NCI-H345 treated with DMSO at 0.1 percent for 48 hours (cell line): ENCODE results near the gene CHCHD4.
"Not testable (repeated sequence)": the region's sequence is repeated elsewhere in the genome, so short reads cannot be mapped to it uniquely, and the experiment has no call there.

Source experiments
- DNase-seq: peaks from one replicate; lab custom pipeline; 2025; ENCODE audit not compliant: unreplicated experiment; lab: John Stamatoyannopoulos, UW

Gene CHCHD4

DNA sequence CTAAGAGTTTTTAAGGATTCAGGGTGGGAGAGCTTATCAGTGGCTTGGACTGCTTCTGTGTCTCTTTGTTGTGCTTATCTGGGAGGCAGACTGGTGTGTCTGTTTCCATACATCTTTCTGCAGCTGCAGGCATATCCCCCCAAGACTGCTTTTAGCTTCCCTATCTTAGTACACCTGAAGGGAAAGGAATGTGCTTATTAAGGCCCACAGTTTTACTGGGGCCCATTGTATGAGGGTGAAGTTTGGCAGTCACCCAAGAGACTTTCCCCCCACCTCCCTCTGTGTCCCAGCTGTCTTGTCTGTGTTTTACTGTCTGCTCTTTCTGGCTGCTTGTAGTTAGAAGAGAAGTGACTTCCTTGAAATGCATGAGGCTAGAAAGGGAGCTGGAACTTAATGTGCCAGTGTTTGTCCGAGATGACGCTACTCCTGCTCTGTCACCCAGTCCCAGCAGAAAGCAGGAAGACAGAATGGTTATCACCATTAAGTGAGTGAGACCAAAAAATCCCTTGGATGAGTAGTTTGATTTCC is 3.7 kb downstream of the CHCHD4 start:
- DNase-seq, result not testable (repeated sequence)

GRCh38 chr3:14120111-14120920 is 4.4 kb downstream of the CHCHD4 start:
- no peak for DNase-seq

DNA sequence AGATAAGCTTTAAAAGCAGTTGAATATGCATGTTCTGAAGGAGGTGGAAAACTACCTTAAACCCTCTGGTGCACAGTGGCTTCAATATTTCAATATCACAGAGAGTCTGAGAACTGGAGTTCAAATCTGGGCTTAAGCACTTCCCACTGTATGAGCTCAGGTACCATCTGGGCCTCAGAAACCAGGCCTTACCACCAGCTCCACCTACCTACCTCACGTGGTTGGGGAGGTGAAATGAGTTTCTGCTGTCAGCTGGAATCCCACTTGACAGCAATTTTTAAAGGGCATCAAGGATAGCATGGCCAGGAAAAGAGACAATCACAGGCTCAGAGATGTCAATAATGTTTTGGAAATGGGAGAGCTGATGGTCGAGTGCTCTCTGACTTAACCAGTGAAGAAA is 5.0 kb downstream of the CHCHD4 start:
- DNase-seq, result no peak

DNA sequence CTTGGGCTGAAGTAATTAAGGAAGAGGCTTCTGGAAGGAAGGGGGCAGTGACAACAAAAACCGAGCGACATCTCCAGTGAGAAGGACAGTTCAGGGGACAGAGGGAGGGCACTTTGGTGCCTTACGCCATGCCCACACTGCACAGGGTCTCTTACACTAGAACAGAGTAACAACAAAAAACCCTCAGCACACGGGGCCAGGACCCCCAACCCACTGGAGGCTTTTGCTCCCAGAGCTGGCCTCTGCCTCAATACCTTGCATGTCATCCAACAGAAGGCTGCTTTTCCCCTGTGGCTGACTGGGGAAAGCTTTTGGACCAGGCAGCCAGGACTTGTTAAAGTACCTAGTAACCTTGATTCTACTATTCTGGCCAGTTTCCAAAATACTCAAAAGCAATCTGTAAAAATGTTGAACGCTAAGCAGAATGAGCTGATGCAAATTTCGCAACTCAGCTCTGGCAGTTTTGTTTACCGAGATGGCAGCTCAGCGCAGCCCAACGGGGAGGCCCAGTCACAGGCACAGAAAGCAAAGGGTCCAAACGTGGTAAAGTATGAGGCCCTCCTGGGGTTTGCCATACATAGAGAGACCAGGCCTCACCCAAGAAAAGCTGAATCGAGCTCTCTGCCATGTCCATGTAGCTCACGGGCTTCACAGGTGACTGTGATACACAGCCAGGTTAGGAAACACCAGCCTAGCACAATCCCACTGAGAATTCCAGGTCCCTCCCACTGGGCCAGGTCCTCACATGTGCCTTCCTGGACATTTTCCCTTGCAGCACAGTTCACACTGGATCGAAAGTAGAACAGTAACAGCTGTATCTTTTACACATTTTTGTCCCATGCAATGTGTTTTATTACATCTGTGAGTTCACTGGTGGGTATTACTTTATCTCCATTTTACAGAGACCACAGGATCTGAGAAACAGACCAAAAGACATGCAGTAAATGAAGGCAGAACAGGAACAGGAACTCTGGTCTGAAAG is 6.0 kb downstream of the CHCHD4 start:
- DNase-seq, result no peak

GRCh38 chr3:14117468-14118399 is 6.9 kb downstream of the CHCHD4 start:
- no peak for DNase-seq

DNA sequence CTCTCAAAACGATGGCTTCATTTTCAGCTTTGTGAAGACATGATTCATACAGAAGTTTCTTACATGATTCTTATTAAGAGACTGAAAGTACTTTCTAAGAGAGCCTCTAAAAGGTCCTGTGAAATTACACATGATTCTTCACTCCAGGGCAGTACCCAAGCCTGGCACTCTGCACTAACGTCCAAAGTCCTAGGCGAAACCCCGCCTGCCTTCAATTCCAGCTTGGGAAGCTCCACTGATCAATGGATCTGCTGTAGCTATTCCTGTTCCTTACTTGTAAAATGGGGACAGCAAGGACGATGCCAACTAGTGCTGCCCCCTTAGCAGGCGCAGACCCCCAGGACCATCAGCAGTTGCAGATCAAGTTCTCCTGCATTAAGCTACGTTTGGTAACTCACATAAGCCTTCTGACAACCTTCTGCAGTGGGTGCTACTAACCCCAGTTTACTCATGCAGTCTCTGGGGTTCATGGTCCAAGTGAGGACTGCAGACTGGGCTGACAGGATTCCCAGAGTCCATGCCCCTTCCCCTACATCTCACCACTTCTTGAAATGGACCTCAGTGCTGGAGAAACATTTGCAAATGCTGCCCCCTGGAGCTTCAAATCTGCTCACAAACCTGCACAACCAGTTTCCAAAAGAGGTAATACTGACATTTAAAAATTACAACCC is 10.6 kb downstream of the CHCHD4 start:
- DNase-seq, result no peak

DNA sequence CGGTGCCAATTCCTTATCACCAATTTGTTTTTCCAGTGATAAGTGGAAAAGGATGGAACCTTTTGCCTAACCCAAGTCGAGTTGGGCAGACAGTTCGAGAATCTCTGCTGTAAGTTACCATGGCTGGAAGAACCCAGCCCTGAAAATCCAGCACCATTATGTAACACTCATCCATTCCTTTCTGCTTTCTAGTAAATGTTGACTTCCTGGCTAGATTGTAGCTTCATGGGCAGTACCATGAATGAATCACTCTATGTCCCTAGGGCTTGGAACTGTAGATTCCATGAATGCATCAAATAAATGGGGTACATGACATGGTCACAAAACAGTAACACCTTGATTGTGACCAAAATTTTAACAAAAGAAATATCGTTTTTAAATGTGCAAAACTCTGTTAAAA is 14.0 kb downstream of the CHCHD4 start:
- DNase-seq, result no peak

DNA sequence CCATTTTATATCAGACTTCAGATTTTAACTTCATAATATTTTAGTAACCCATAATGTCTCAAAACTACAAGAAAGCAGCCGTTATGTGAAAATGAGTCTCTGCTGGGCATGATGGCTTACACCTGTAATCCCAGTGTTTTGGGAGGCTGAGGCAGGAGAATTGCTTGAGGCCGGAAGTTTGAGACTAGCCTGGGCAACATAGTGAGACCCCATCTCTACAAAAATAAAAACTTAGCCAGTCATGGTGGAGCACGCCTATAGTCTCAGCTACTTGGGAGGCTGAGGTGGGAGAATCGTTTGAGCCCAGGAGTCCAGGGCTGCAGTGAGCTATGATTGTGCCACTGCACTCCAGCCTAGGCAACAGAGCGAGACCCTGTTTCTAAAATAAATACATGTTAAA is 14.8 kb downstream of the CHCHD4 start:
- not testable (repeated sequence) for DNase-seq

GRCh38 chr3:14097616-14098391 is 26.9 kb downstream of the CHCHD4 start:
- DNase-seq, result no peak

- no peak for DNase-seq
These were observed 27.9 kb downstream of the CHCHD4 start for GRCh38 chr3:14096742-14097141.

- no peak for DNase-seq
These were observed 30.8 kb downstream of the CHCHD4 start for GRCh38 chr3:14093831-14094230.

- DNase-seq, result no peak
These were observed 32.2 kb downstream of the CHCHD4 start for GRCh38 chr3:14092464-14092863.

- DNase-seq, result not testable (repeated sequence)
These were observed 32.7 kb downstream of the CHCHD4 start for GRCh38 chr3:14091959-14092358.

GRCh38 chr3:14087461-14087860 is 37.2 kb downstream of the CHCHD4 start:
- DNase-seq, result not testable (repeated sequence)

GRCh38 chr3:14082108-14082657 is 42.5 kb downstream of the CHCHD4 start:
- DNase-seq, result no peak

- DNase-seq, result no peak
These were observed 47.4 kb downstream of the CHCHD4 start for GRCh38 chr3:14077310-14077709.

- not testable (repeated sequence) for DNase-seq
These were observed 49.4 kb downstream of the CHCHD4 start for GRCh38 chr3:14075233-14075632.

- DNase-seq, result no peak
These were observed 59.8 kb downstream of the CHCHD4 start for GRCh38 chr3:14064910-14065309.

DNA sequence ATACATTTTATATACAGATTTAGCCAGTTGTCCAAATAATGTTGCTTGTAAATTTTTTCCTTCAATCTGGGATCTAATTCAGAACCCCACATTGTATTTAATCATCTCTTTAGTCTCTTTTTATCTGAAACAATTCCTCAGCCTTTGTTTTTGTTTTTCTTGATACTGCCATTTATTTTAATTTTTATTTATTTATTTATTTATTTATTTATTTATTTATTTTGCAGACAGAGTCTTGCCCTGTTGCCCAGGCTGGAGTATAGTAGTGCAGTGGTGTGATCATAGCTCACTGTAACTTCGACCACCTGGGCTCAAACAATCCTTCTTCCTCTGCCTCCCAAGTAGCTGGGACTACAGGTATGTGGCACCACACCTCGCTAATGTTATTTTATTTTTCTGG is 61.5 kb downstream of the CHCHD4 start:
- no peak for DNase-seq
